ENCODE data around the gene COX6A2.

DNA sequence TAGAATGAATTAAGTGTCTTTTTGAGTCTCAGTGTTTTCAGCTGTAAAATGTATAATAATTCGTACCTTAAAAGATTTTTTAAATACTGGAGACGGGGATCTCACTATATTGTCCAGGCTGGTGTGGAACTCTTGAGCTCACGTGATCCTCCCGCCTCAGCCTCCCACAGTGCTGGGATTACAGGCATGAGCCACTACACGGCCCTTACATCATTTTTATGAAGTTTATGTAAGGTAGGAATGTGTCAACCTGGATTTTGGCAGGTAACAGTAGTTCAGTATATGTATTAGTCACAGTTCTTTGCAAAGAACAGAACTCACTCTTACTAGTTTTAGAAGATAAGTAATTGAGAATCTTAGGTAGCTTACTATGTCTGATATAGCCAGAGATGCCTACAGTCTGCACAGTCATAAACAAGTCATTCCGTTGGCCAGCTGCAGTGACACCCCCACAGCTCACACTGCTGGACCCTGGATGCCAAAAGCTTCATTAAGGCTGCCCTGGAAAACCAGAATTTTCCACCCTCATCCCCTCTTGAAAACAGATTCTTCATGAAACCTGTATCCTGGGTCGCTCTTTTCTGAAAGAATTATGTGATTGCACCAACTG lies 583 bp upstream of the COX6A2 start:
- TF ChIP-seq, protein P1, sequence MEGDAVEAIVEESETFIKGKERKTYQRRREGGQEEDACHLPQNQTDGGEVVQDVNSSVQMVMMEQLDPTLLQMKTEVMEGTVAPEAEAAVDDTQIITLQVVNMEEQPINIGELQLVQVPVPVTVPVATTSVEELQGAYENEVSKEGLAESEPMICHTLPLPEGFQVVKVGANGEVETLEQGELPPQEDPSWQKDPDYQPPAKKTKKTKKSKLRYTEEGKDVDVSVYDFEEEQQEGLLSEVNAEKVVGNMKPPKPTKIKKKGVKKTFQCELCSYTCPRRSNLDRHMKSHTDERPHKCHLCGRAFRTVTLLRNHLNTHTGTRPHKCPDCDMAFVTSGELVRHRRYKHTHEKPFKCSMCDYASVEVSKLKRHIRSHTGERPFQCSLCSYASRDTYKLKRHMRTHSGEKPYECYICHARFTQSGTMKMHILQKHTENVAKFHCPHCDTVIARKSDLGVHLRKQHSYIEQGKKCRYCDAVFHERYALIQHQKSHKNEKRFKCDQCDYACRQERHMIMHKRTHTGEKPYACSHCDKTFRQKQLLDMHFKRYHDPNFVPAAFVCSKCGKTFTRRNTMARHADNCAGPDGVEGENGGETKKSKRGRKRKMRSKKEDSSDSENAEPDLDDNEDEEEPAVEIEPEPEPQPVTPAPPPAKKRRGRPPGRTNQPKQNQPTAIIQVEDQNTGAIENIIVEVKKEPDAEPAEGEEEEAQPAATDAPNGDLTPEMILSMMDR (IDR thresholded peaks at IDR 0.05; ENCODE audit: extremely low read depth in 1 of 2, insufficient read depth in 1 of 2, low read depth in 1 of 2, low read length in 2 of 2) = no peak
- TF ChIP-seq, protein P2, sequence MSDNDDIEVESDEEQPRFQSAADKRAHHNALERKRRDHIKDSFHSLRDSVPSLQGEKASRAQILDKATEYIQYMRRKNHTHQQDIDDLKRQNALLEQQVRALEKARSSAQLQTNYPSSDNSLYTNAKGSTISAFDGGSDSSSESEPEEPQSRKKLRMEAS (IDR thresholded peaks at IDR 0.05; ENCODE audit: insufficient read depth, insufficient read length) = no peak
- TF ChIP-seq POLR2A (IDR thresholded peaks at IDR 0.05; ENCODE audit: low read depth, low read length) (no peak), EZH2 (IDR thresholded peaks at IDR 0.05; ENCODE audit: borderline replicate concordance, low read depth, low read length, severe bottlenecking) (no peak), POLR2AphosphoS5 (IDR thresholded peaks at IDR 0.05; ENCODE audit: insufficient read depth, low read depth, low read length) (no peak), GATA2 (IDR thresholded peaks at IDR 0.05; ENCODE audit: insufficient read depth, insufficient read length, low read depth, low read length) (no peak)
